Sigmoid colon (tissue), 4 donors: ENCODE data around the gene TMEM140.

ENCODE experiments used
- CTCF ChIP-seq, 4 experiments: fragments of 450-650 bp in 3 of 4; fragments of 200-600 bp in 1 of 4; IDR thresholded peaks; one replicate each; pipeline ENCODE4 v1.5.1; 2016 to 2019; ENCODE audit warnings: antibody characterized with exemption in 4 of 4, mild to moderate bottlenecking in 3 of 4, moderate library complexity in 2 of 4
- EP300 ChIP-seq, 4 donors: sonication (generic); formaldehyde crosslinking; IDR thresholded peaks; one replicate each; pipeline ENCODE4 v1.6.1; 2017; ENCODE audit warnings: antibody characterized with exemption in 4 of 4
- POLR2A ChIP-seq, 2 donors: fragments of 450-650 bp; IDR thresholded peaks; one replicate each; pipeline ENCODE4 v1.6.1; 2016; ENCODE audit warnings: antibody characterized with exemption in 2 of 2, mild to moderate bottlenecking in 2 of 2, moderate library complexity in 2 of 2
- POLR2AphosphoS5 ChIP-seq, 4 donors: sonication (generic); formaldehyde crosslinking; IDR thresholded peaks; one replicate each; pipeline ENCODE4 v1.6.1; 2017; ENCODE audit warnings: antibody characterized with exemption in 4 of 4

- TF ChIP-seq POLR2A (IDR thresholded peaks at IDR 0.05) (no peak), POLR2AphosphoS5 (IDR thresholded peaks at IDR 0.05) (no peak), CTCF (IDR thresholded peaks at IDR 0.05) (no peak), EP300 (IDR thresholded peaks at IDR 0.05) (no peak)
These were observed 41.4 kb downstream of the TMEM140 start for GRCh38 chr7:135189221-135189662.
